GM23248 (cell line): Measurements from ENCODE around the gene PHLDA3.

Source experiments
- EZH2 ChIP-seq: fragments of 200-600 bp; sonication (generic); IDR thresholded peaks from 2 replicates; pipeline ENCODE4 v1.6.1; 2018; ENCODE audit warnings: antibody characterized with exemption, mild to moderate bottlenecking; ENCODE audit not compliant: insufficient read depth, poor library complexity, severe bottlenecking
- EZH2phosphoT487 ChIP-seq: fragments of 200-600 bp; sonication (generic); IDR thresholded peaks from 2 replicates; pipeline ENCODE4 v1.6.1; 2018; ENCODE audit warnings: antibody characterized with exemption, moderate library complexity, mild to moderate bottlenecking, low read depth; ENCODE audit not compliant: insufficient read depth

GRCh38 chr1:201502511-201502857 is 33.5 kb upstream of the PHLDA3 start:
- TF ChIP-seq EZH2 = no peak
- TF ChIP-seq EZH2phosphoT487 = no peak
